ENCODE results near the gene BIRC2.

DNA sequence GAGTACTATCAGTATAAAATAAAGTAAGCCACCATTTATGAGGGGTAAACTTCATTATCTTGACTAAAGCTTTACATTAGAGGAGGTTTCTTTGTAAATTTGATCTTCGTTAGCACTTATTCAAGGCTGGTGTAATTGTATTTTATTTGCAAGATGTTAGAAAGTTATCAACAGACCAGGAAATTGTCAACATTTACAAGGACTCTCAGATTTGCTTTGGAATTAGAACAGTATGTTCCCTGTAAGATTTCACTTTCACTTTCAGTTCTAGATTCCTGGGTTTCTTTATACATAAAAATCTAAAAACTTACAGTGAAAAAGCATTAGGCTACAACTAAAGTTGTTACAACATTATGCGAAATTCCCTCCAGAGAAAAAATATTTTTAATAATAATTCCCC, 34.3 kb upstream of the BIRC2 start:
- TF ChIP-seq, protein P1, sequence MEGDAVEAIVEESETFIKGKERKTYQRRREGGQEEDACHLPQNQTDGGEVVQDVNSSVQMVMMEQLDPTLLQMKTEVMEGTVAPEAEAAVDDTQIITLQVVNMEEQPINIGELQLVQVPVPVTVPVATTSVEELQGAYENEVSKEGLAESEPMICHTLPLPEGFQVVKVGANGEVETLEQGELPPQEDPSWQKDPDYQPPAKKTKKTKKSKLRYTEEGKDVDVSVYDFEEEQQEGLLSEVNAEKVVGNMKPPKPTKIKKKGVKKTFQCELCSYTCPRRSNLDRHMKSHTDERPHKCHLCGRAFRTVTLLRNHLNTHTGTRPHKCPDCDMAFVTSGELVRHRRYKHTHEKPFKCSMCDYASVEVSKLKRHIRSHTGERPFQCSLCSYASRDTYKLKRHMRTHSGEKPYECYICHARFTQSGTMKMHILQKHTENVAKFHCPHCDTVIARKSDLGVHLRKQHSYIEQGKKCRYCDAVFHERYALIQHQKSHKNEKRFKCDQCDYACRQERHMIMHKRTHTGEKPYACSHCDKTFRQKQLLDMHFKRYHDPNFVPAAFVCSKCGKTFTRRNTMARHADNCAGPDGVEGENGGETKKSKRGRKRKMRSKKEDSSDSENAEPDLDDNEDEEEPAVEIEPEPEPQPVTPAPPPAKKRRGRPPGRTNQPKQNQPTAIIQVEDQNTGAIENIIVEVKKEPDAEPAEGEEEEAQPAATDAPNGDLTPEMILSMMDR (IDR thresholded peaks at IDR 0.05; ENCODE audit: low read length) = no peak
- no peak for TF ChIP-seq EZH2 (IDR thresholded peaks at IDR 0.05; ENCODE audit: borderline replicate concordance, low read length)

All from OCI-LY1 (cell line).